ENCODE measurements around the gene ATP10A.

Gene ATP10A

GRCh38 chr15:25890529-25890928 is 27.4 kb upstream of the ATP10A start:
- no peaks in the 10 kb centered on the region for H3K79me2 ChIP-seq (ENCODE audit: low read length)
- no peak overlapping the region for H3K4me3 ChIP-seq (ENCODE audit: low read length)
- H3K4me2 ChIP-seq (ENCODE audit: low read depth, low read length): no peak overlapping the region
- H3K9me2 ChIP-seq (replicated peaks; ENCODE audit: insufficient read depth, low read length): no peaks in the 10 kb centered on the region
- H3K9me3 ChIP-seq (replicated peaks; ENCODE audit: insufficient read depth, low read length): no peaks in the 10 kb centered on the region
- no peak for DNase-seq
- no peaks in the 10 kb centered on the region for H3K36me3 ChIP-seq (replicated peaks; ENCODE audit: insufficient read depth, low read length)
- H3K27ac ChIP-seq (ENCODE audit: low read length): no peak overlapping the region
- TF ChIP-seq EZH2phosphoT487 (IDR thresholded peaks at IDR 0.05; ENCODE audit: low read length): no peak
- TF ChIP-seq EZH2 (optimal IDR thresholded peaks at IDR 0.05; ENCODE audit: low read depth, low read length): no peak
- no peak for TF ChIP-seq CTCF (IDR thresholded peaks at IDR 0.05; ENCODE audit: low read length)
- H3K27me3 ChIP-seq (replicated peaks; ENCODE audit: insufficient read depth, low read length): no peaks in the 10 kb centered on the region
- no peaks in the 10 kb centered on the region for H3K4me1 ChIP-seq (ENCODE audit: low read length)
- H2AFZ ChIP-seq (ENCODE audit: low read length): no peak overlapping the region
- H4K20me1 ChIP-seq (ENCODE audit: insufficient read depth, low read length): no peaks in the 10 kb centered on the region
- no peak overlapping the region for H3K9ac ChIP-seq (ENCODE audit: low read length)
- no peaks in the 10 kb centered on the region for H3F3A ChIP-seq (ENCODE audit: insufficient read depth, low read length)

- no peaks in the 10 kb centered on the region for H3K9me3 ChIP-seq (replicated peaks; ENCODE audit: insufficient read depth, low read length)
- H3K4me3 ChIP-seq (ENCODE audit: low read length): no peak overlapping the region
- H3F3A ChIP-seq (ENCODE audit: insufficient read depth, low read length): no peaks in the 10 kb centered on the region
- H3K27ac ChIP-seq (ENCODE audit: low read length): no peak overlapping the region
- no peak overlapping the region for H2AFZ ChIP-seq (ENCODE audit: low read length)
- H3K36me3 ChIP-seq (replicated peaks; ENCODE audit: insufficient read depth, low read length): no peaks in the 10 kb centered on the region
- H3K9me2 ChIP-seq (replicated peaks; ENCODE audit: insufficient read depth, low read length): no peaks in the 10 kb centered on the region
- DNase-seq: no peak
- TF ChIP-seq EZH2 (optimal IDR thresholded peaks at IDR 0.05; ENCODE audit: low read depth, low read length) (no peak), EZH2phosphoT487 (IDR thresholded peaks at IDR 0.05; ENCODE audit: low read length) (no peak)
- H4K20me1 ChIP-seq (ENCODE audit: insufficient read depth, low read length): no peaks in the 10 kb centered on the region
- H3K9ac ChIP-seq (ENCODE audit: low read length): no peak overlapping the region
- no peaks in the 10 kb centered on the region for H3K27me3 ChIP-seq (replicated peaks; ENCODE audit: insufficient read depth, low read length)
- no peaks in the 10 kb centered on the region for H3K4me1 ChIP-seq (ENCODE audit: low read length)
- no peak overlapping the region for H3K4me2 ChIP-seq (ENCODE audit: low read depth, low read length)
- H3K79me2 ChIP-seq (ENCODE audit: low read length): no peaks in the 10 kb centered on the region
Observed at GRCh38 chr15:25887870-25888269, 24.7 kb upstream of the ATP10A start.

GRCh38 chr15:25886498-25887140 is 23.5 kb upstream of the ATP10A start:
- H4K20me1 ChIP-seq (ENCODE audit: insufficient read depth, low read length): no peaks in the 10 kb centered on the region
- no peak overlapping the region for H3K9ac ChIP-seq (ENCODE audit: low read length)
- H3K79me2 ChIP-seq (ENCODE audit: low read length): no peaks in the 10 kb centered on the region
- H2AFZ ChIP-seq (ENCODE audit: low read length): no peak overlapping the region
- no peak overlapping the region for H3K4me2 ChIP-seq (ENCODE audit: low read depth, low read length)
- no peak overlapping the region for H3K27ac ChIP-seq (ENCODE audit: low read length)
- no peaks in the 10 kb centered on the region for H3K9me2 ChIP-seq (replicated peaks; ENCODE audit: insufficient read depth, low read length)
- no peaks in the 10 kb centered on the region for H3F3A ChIP-seq (ENCODE audit: insufficient read depth, low read length)
- no peak overlapping the region for H3K4me3 ChIP-seq (ENCODE audit: low read length)
- H3K27me3 ChIP-seq (replicated peaks; ENCODE audit: insufficient read depth, low read length): no peaks in the 10 kb centered on the region
- H3K4me1 ChIP-seq (ENCODE audit: low read length): no peaks in the 10 kb centered on the region
- no peak for TF ChIP-seq EZH2 (optimal IDR thresholded peaks at IDR 0.05; ENCODE audit: low read depth, low read length)
- TF ChIP-seq EZH2phosphoT487 (IDR thresholded peaks at IDR 0.05; ENCODE audit: low read length): no peak
- TF ChIP-seq CTCF (IDR thresholded peaks at IDR 0.05; ENCODE audit: low read length): no peak
- DNase-seq: no peak
- H3K9me3 ChIP-seq (replicated peaks; ENCODE audit: insufficient read depth, low read length): no peaks in the 10 kb centered on the region
- no peaks in the 10 kb centered on the region for H3K36me3 ChIP-seq (replicated peaks; ENCODE audit: insufficient read depth, low read length)

GRCh38 chr15:25884370-25884769 is 21.2 kb upstream of the ATP10A start:
- no peak for TF ChIP-seq CTCF (IDR thresholded peaks at IDR 0.05; ENCODE audit: low read length)
- TF ChIP-seq EZH2phosphoT487 (IDR thresholded peaks at IDR 0.05; ENCODE audit: low read length): no peak
- no peak for TF ChIP-seq EZH2 (optimal IDR thresholded peaks at IDR 0.05; ENCODE audit: low read depth, low read length)
- Histone ChIP-seq H3K9ac (ENCODE audit: low read length) (no peak overlapping the region), H3K79me2 (ENCODE audit: low read length) (no peaks in the 10 kb centered on the region), H3K4me3 (ENCODE audit: low read length) (no peak overlapping the region), H3K4me1 (ENCODE audit: low read length) (no peaks in the 10 kb centered on the region), H3K27me3 (replicated peaks; ENCODE audit: insufficient read depth, low read length) (no peaks in the 10 kb centered on the region), H3K9me3 (replicated peaks; ENCODE audit: insufficient read depth, low read length) (no peaks in the 10 kb centered on the region), H3K9me2 (replicated peaks; ENCODE audit: insufficient read depth, low read length) (no peaks in the 10 kb centered on the region), H3F3A (ENCODE audit: insufficient read depth, low read length) (no peaks in the 10 kb centered on the region), H3K4me2 (ENCODE audit: low read depth, low read length) (no peak overlapping the region), H4K20me1 (ENCODE audit: insufficient read depth, low read length) (no peaks in the 10 kb centered on the region), H2AFZ (ENCODE audit: low read length) (no peak overlapping the region), H3K27ac (ENCODE audit: low read length) (no peak overlapping the region), H3K36me3 (replicated peaks; ENCODE audit: insufficient read depth, low read length) (no peaks in the 10 kb centered on the region)
- no peak for DNase-seq

Measured in MM.1S (cell line).